HEK293 (cell line): Measurements from ENCODE around the gene MEGF6.

Source experiments
- CTCF ChIA-PET: fragments of 350-600 bp; formaldehyde crosslinking; extraction: SDS; loops from one replicate; lab custom pipeline; 2021; ENCODE audit warnings: antibody characterized with exemption; lab: Yijun Ruan, JAX
- POLR2A ChIA-PET: fragments of 300-600 bp; formaldehyde crosslinking; extraction: SDS; loops from one replicate; lab custom pipeline; 2020; ENCODE audit warnings: antibody characterized with exemption, inconsistent platforms; lab: Yijun Ruan, JAX
- H3K27ac ChIP-seq: fragments of 200-500 bp; sonication (Bioruptor generic); 2 replicates; pipeline ENCODE4 v1.5.1; 2014; ENCODE audit warnings: low read depth, low read length, control low read depth, inconsistent platforms; ENCODE audit errors: extremely low read depth
- H3K36me3 ChIP-seq, 2 experiments: fragments of 200-500 bp in 1 of 2; sonication (Bioruptor generic) in 1 of 2; 1 replicate in 1 of 2; 2 replicates in 1 of 2; pipeline ENCODE4 v1.5.1; 2014 to 2017; ENCODE audit warnings: inconsistent platforms in 2 of 2, low read length in 2 of 2; ENCODE audit not compliant: control insufficient read depth in 2 of 2, insufficient read depth in 1 of 2
- H3K4me1 ChIP-seq: fragments of 200-500 bp; sonication (Bioruptor generic); 2 replicates; pipeline ENCODE4 v1.5.1; 2014; ENCODE audit warnings: mild to moderate bottlenecking, low read length, inconsistent platforms; ENCODE audit not compliant: control insufficient read depth, insufficient read depth
- H3K4me3 ChIP-seq: 2 replicates; pipeline ENCODE4 v1.5.1; 2011; ENCODE audit warnings: low read depth, mild to moderate bottlenecking, control low read depth, low read length, moderate library complexity
- H3K9me3 ChIP-seq: fragments of 200-500 bp; sonication (Bioruptor generic); 2 replicates; pipeline ENCODE4 v1.5.1; 2014; ENCODE audit warnings: low read depth, low read length, inconsistent platforms; ENCODE audit not compliant: control insufficient read depth, insufficient read depth
- GLIS1 ChIP-seq: fragments of 450-650 bp; formaldehyde crosslinking; IDR thresholded peaks from 2 replicates; pipeline ENCODE4 v1.5.1; 2016; ENCODE audit warnings: missing biosample characterization, missing genetic modification characterization
- IKZF3 ChIP-seq: fragments of 450-650 bp; IDR thresholded peaks from 2 replicates; pipeline ENCODE4 v1.5.0; 2018; ENCODE audit warnings: missing biosample characterization, mild to moderate bottlenecking, missing genetic modification characterization, moderate library complexity
- KLF8 ChIP-seq: fragments of 450-650 bp; formaldehyde crosslinking; IDR thresholded peaks from 2 replicates; pipeline ENCODE4 v1.5.1; 2016; ENCODE audit warnings: missing biosample characterization, missing genetic modification characterization
- MEIS1 ChIP-seq: sonication (generic); formaldehyde crosslinking; IDR thresholded peaks from 2 replicates; pipeline ENCODE4 v1.8.1; 2022; ENCODE audit warnings: missing genetic modification reagents, mild to moderate bottlenecking, borderline replicate concordance
- OSR2 ChIP-seq: fragments of 450-650 bp; formaldehyde crosslinking; IDR thresholded peaks from 2 replicates; pipeline ENCODE4 v1.5.1; 2016; ENCODE audit warnings: missing biosample characterization, missing genetic modification characterization
- ZBTB8A ChIP-seq: fragments of 450-650 bp; formaldehyde crosslinking; IDR thresholded peaks from 2 replicates; pipeline ENCODE4 v1.5.1; 2016; ENCODE audit warnings: missing biosample characterization, missing genetic modification characterization
- ZEB2 ChIP-seq: fragments of 450-650 bp; formaldehyde crosslinking; IDR thresholded peaks from 2 replicates; pipeline ENCODE4 v1.5.1; 2016; ENCODE audit warnings: missing biosample characterization, missing genetic modification characterization
- ZFHX2 ChIP-seq: fragments of 450-650 bp; formaldehyde crosslinking; conservative IDR thresholded peaks from 2 replicates; pipeline ENCODE4 v1.5.1; 2016; ENCODE audit warnings: missing biosample characterization, missing genetic modification characterization
- ZIC2 ChIP-seq: fragments of 450-650 bp; formaldehyde crosslinking; IDR thresholded peaks from 2 replicates; pipeline ENCODE4 v1.5.1; 2016; ENCODE audit warnings: missing biosample characterization, missing genetic modification characterization
- ZNF146 ChIP-seq: fragments of 450-650 bp; formaldehyde crosslinking; IDR thresholded peaks from 2 replicates; pipeline ENCODE4 v1.5.1; 2016; ENCODE audit warnings: missing biosample characterization, missing genetic modification characterization
- ZNF2 ChIP-seq: fragments of 450-650 bp; formaldehyde crosslinking; IDR thresholded peaks from 2 replicates; pipeline ENCODE4 v1.5.1; 2016; ENCODE audit warnings: missing biosample characterization, missing genetic modification characterization
- ZNF335 ChIP-seq: fragments of 450-650 bp; formaldehyde crosslinking; conservative IDR thresholded peaks from 2 replicates; pipeline ENCODE4 v1.5.1; 2016; ENCODE audit warnings: missing biosample characterization, missing genetic modification characterization
- ZNF529 ChIP-seq: fragments of 450-650 bp; formaldehyde crosslinking; IDR thresholded peaks from 2 replicates; pipeline ENCODE4 v1.5.1; 2017; ENCODE audit warnings: missing genetic modification characterization, missing biosample characterization; ENCODE audit not compliant: insufficient replicate concordance
- ZNF561 ChIP-seq: fragments of 450-650 bp; IDR thresholded peaks from 2 replicates; pipeline ENCODE4 v1.5.1; 2018; ENCODE audit warnings: missing biosample characterization, missing genetic modification characterization, borderline replicate concordance
- ZNF629 ChIP-seq: fragments of 450-650 bp; formaldehyde crosslinking; IDR thresholded peaks from 2 replicates; pipeline ENCODE4 v1.5.1; 2017; ENCODE audit warnings: missing biosample characterization, missing genetic modification characterization
- ZNF654 ChIP-seq: fragments of 450-650 bp; formaldehyde crosslinking; IDR thresholded peaks from 2 replicates; pipeline ENCODE4 v1.5.1; 2016; ENCODE audit warnings: low read depth, missing biosample characterization, missing genetic modification characterization
- ZNF660 ChIP-seq: fragments of 450-650 bp; IDR thresholded peaks from 2 replicates; pipeline ENCODE4 v1.5.1; 2018; ENCODE audit warnings: missing biosample characterization, mild to moderate bottlenecking, missing genetic modification characterization
- ZNF747 ChIP-seq: fragments of 450-650 bp; formaldehyde crosslinking; IDR thresholded peaks from 2 replicates; pipeline ENCODE4 v1.5.1; 2016; ENCODE audit warnings: missing biosample characterization, missing genetic modification characterization
- ZNF791 ChIP-seq: fragments of 450-650 bp; formaldehyde crosslinking; IDR thresholded peaks from 2 replicates; pipeline ENCODE4 v1.5.1; 2016; ENCODE audit warnings: missing biosample characterization, missing genetic modification characterization
- TF ChIP-seq, protein P1 (sequence below): fragments of 450-650 bp; formaldehyde crosslinking; IDR thresholded peaks from 2 replicates; pipeline ENCODE4 v1.5.1; 2016; ENCODE audit warnings: missing biosample characterization, missing genetic modification characterization
- TF ChIP-seq, protein P2 (sequence below): fragments of 450-650 bp; formaldehyde crosslinking; IDR thresholded peaks from 2 replicates; pipeline ENCODE4 v1.5.1; 2016; ENCODE audit warnings: missing biosample characterization, missing genetic modification characterization
- TF ChIP-seq, protein P3 (sequence below): fragments of 450-650 bp; formaldehyde crosslinking; IDR thresholded peaks from 2 replicates; pipeline ENCODE4 v1.5.1; 2016; ENCODE audit warnings: missing biosample characterization, missing genetic modification characterization
- TF ChIP-seq, protein P4 (sequence below): fragments of 450-650 bp; formaldehyde crosslinking; IDR thresholded peaks from 2 replicates; pipeline ENCODE4 v1.5.1; 2016; ENCODE audit warnings: missing biosample characterization, missing genetic modification characterization, low read depth
- TF ChIP-seq, protein P5 (sequence below): fragments of 450-650 bp; formaldehyde crosslinking; IDR thresholded peaks from 2 replicates; pipeline ENCODE4 v1.5.1; 2016; ENCODE audit warnings: missing biosample characterization, missing genetic modification characterization
- TF ChIP-seq, protein P6 (sequence below): fragments of 450-650 bp; formaldehyde crosslinking; IDR thresholded peaks from 2 replicates; pipeline ENCODE4 v1.5.1; 2016; ENCODE audit warnings: missing biosample characterization, missing genetic modification characterization

MEGF6 gene

DNA sequence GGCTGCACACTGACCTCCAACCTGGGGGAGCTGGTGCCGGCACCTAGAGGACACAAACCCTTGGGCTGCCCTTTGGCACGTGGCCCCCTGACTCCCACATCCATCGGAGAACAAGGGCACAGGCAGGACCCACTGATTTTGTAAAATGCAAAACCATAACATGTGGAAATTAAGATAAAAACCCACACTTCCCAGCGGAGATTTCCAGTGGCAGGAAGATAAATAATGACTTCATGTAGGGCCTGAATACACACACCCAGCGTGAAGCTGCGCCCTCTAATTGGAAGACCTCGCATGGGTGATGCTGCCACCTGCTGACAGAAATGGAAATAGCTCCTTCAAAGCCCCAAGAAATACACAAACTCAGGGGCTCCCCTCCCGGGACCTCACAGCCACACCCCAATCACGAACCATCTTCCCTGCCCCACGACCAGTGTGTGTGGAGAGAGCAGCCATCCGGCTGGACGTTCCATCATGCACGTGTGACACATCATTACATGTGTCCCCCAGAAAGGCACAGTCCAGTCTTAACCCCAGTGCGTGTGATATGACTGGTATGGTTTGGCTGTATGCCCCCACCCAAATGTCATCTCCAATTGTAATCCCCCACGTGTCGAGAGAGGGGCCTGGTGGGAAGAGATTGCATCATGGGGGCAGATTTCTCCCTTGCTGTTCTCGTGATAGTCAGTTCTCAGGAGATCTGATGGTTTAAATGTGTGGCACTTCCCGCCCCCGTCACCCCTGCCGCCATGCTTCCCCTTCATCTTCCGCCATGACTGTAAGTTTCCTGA, 7.8 kb upstream of the MEGF6 start:
- no peak overlapping the region for H3K4me3 ChIP-seq
- ChIA-PET POLR2A (interaction anchor here (0.9 to 1.5 kb wide), 3 partner anchors 52 to 166 kb away, joined by 3 to 6 read pairs (median 4); no protein-coding TSS in a partner anchor), CTCF (interaction anchor here (0.6 to 7.8 kb wide), 31 partner anchors 9 to 707 kb away, joined by 3 to 120 read pairs (median 5); no protein-coding TSS in a partner anchor)
- no peaks in the 10 kb centered on the region for H3K4me1 ChIP-seq
- no peaks in the 10 kb centered on the region for H3K36me3 ChIP-seq
- H3K27ac ChIP-seq: no peak overlapping the region
- no peaks in the 10 kb centered on the region for H3K9me3 ChIP-seq
- TF ChIP-seq KLF8 (tag by site-specific recombination): peak; percentile 49; the same call in 1 of the 2 replicates
- TF ChIP-seq ZFHX2 (tag by site-specific recombination): peak; percentile 32; the same call in 1 of the 2 replicates
- 0 out of 2 replicates have a peak, but pooled peaks have one; percentile 46 for TF ChIP-seq ZNF561 (tag by site-specific recombination)
- TF ChIP-seq ZNF629 (tag by site-specific recombination): peak; percentile 24; the same call in 1 of the 2 replicates
- 0 out of 2 replicates have a peak, but pooled peaks have one; percentile 20 for TF ChIP-seq ZEB2 (tag by site-specific recombination)
- TF ChIP-seq, protein P1, sequence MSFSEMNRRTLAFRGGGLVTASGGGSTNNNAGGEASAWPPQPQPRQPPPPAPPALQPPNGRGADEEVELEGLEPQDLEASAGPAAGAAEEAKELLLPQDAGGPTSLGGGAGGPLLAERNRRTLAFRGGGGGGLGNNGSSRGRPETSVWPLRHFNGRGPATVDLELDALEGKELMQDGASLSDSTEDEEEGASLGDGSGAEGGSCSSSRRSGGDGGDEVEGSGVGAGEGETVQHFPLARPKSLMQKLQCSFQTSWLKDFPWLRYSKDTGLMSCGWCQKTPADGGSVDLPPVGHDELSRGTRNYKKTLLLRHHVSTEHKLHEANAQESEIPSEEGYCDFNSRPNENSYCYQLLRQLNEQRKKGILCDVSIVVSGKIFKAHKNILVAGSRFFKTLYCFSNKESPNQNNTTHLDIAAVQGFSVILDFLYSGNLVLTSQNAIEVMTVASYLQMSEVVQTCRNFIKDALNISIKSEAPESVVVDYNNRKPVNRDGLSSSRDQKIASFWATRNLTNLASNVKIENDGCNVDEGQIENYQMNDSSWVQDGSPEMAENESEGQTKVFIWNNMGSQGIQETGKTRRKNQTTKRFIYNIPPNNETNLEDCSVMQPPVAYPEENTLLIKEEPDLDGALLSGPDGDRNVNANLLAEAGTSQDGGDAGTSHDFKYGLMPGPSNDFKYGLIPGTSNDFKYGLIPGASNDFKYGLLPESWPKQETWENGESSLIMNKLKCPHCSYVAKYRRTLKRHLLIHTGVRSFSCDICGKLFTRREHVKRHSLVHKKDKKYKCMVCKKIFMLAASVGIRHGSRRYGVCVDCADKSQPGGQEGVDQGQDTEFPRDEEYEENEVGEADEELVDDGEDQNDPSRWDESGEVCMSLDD: 0 out of 2 replicates have a peak, but pooled peaks have one; percentile 70
- 0 out of 2 replicates have a peak, but pooled peaks have one; percentile 36 for TF ChIP-seq ZNF660
- TF ChIP-seq, protein P2, sequence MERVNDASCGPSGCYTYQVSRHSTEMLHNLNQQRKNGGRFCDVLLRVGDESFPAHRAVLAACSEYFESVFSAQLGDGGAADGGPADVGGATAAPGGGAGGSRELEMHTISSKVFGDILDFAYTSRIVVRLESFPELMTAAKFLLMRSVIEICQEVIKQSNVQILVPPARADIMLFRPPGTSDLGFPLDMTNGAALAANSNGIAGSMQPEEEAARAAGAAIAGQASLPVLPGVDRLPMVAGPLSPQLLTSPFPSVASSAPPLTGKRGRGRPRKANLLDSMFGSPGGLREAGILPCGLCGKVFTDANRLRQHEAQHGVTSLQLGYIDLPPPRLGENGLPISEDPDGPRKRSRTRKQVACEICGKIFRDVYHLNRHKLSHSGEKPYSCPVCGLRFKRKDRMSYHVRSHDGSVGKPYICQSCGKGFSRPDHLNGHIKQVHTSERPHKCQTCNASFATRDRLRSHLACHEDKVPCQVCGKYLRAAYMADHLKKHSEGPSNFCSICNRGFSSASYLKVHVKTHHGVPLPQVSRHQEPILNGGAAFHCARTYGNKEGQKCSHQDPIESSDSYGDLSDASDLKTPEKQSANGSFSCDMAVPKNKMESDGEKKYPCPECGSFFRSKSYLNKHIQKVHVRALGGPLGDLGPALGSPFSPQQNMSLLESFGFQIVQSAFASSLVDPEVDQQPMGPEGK (tag by site-specific recombination): peak; percentile 35; the same call in 1 of the 2 replicates
- TF ChIP-seq IKZF3 (tag by site-specific recombination): peak; percentile 43; the same call in 1 of the 2 replicates
- 0 out of 2 replicates have a peak, but pooled peaks have one; percentile 29 for TF ChIP-seq ZNF2 (tag by site-specific recombination)
- TF ChIP-seq GLIS1 (tag by site-specific recombination): no peak
- no peak for TF ChIP-seq ZNF146
- TF ChIP-seq, protein P3, sequence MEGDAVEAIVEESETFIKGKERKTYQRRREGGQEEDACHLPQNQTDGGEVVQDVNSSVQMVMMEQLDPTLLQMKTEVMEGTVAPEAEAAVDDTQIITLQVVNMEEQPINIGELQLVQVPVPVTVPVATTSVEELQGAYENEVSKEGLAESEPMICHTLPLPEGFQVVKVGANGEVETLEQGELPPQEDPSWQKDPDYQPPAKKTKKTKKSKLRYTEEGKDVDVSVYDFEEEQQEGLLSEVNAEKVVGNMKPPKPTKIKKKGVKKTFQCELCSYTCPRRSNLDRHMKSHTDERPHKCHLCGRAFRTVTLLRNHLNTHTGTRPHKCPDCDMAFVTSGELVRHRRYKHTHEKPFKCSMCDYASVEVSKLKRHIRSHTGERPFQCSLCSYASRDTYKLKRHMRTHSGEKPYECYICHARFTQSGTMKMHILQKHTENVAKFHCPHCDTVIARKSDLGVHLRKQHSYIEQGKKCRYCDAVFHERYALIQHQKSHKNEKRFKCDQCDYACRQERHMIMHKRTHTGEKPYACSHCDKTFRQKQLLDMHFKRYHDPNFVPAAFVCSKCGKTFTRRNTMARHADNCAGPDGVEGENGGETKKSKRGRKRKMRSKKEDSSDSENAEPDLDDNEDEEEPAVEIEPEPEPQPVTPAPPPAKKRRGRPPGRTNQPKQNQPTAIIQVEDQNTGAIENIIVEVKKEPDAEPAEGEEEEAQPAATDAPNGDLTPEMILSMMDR (tag by site-specific recombination): peak; percentile 81
- TF ChIP-seq ZBTB8A: peak; percentile 60
- peak; percentile 23; the same call in 1 of the 2 replicates for TF ChIP-seq OSR2 (tag by site-specific recombination)
- peak; percentile 70 for TF ChIP-seq ZNF654
- TF ChIP-seq ZNF791 (tag by site-specific recombination): no peak
- TF ChIP-seq, protein P4, sequence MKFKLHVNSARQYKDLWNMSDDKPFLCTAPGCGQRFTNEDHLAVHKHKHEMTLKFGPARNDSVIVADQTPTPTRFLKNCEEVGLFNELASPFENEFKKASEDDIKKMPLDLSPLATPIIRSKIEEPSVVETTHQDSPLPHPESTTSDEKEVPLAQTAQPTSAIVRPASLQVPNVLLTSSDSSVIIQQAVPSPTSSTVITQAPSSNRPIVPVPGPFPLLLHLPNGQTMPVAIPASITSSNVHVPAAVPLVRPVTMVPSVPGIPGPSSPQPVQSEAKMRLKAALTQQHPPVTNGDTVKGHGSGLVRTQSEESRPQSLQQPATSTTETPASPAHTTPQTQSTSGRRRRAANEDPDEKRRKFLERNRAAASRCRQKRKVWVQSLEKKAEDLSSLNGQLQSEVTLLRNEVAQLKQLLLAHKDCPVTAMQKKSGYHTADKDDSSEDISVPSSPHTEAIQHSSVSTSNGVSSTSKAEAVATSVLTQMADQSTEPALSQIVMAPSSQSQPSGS (tag by site-specific recombination): 0 out of 2 replicates have a peak, but pooled peaks have one; percentile 3
- TF ChIP-seq ZIC2: peak; percentile 81
- TF ChIP-seq MEIS1 (CRISPR knock-in tag): no peak
- TF ChIP-seq, protein P5, sequence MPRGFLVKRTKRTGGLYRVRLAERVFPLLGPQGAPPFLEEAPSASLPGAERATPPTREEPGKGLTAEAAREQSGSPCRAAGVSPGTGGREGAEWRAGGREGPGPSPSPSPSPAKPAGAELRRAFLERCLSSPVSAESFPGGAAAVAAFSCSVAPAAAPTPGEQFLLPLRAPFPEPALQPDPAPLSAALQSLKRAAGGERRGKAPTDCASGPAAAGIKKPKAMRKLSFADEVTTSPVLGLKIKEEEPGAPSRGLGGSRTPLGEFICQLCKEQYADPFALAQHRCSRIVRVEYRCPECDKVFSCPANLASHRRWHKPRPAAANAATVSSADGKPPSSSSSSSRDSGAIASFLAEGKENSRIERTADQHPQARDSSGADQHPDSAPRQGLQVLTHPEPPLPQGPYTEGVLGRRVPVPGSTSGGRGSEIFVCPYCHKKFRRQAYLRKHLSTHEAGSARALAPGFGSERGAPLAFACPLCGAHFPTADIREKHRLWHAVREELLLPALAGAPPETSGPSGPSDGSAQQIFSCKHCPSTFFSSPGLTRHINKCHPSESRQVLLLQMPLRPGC (tag by site-specific recombination): no peak
- peak; percentile 76 for TF ChIP-seq ZNF335
- TF ChIP-seq, protein P6, sequence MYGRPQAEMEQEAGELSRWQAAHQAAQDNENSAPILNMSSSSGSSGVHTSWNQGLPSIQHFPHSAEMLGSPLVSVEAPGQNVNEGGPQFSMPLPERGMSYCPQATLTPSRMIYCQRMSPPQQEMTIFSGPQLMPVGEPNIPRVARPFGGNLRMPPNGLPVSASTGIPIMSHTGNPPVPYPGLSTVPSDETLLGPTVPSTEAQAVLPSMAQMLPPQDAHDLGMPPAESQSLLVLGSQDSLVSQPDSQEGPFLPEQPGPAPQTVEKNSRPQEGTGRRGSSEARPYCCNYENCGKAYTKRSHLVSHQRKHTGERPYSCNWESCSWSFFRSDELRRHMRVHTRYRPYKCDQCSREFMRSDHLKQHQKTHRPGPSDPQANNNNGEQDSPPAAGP (tag by site-specific recombination): 0 out of 2 replicates have a peak, but pooled peaks have one; percentile 17
- TF ChIP-seq ZNF747 (tag by site-specific recombination): no peak
- TF ChIP-seq ZNF529 (tag by site-specific recombination): no peak
